B cell (primary cell): ENCODE measurements around the gene BRD1.

Source experiments
- CTCF ChIP-seq: fragments of 200-600 bp; IDR thresholded peaks from one replicate; pipeline ENCODE4 v1.8.0; 2022; ENCODE audit warnings: antibody characterized with exemption, mild to moderate bottlenecking
- EZH2 ChIP-seq: IDR thresholded peaks from 2 replicates; pipeline ENCODE4 v1.6.1; 2012; ENCODE audit warnings: borderline replicate concordance, low read depth, mild to moderate bottlenecking, moderate library complexity, low read length; ENCODE audit not compliant: insufficient read depth, poor library complexity, severe bottlenecking

- TF ChIP-seq CTCF (no peak), EZH2 (no peak)
These were observed 75.6 kb downstream of the BRD1 start for GRCh38 chr22:49751966-49752597.
